IPS-11a (cell line): ENCODE measurements around the gene TBC1D2.

ENCODE experiments used
- H3K4me3 ChIP-seq: one replicate; pipeline ENCODE4 v1.5.1; 2013; ENCODE audit warnings: low read depth, low read length, control low read depth

Gene TBC1D2

GRCh38 chr9:98242426-98242825, 13.0 kb downstream of the TBC1D2 start:
- H3K4me3 ChIP-seq, result no peak overlapping the region

DNA sequence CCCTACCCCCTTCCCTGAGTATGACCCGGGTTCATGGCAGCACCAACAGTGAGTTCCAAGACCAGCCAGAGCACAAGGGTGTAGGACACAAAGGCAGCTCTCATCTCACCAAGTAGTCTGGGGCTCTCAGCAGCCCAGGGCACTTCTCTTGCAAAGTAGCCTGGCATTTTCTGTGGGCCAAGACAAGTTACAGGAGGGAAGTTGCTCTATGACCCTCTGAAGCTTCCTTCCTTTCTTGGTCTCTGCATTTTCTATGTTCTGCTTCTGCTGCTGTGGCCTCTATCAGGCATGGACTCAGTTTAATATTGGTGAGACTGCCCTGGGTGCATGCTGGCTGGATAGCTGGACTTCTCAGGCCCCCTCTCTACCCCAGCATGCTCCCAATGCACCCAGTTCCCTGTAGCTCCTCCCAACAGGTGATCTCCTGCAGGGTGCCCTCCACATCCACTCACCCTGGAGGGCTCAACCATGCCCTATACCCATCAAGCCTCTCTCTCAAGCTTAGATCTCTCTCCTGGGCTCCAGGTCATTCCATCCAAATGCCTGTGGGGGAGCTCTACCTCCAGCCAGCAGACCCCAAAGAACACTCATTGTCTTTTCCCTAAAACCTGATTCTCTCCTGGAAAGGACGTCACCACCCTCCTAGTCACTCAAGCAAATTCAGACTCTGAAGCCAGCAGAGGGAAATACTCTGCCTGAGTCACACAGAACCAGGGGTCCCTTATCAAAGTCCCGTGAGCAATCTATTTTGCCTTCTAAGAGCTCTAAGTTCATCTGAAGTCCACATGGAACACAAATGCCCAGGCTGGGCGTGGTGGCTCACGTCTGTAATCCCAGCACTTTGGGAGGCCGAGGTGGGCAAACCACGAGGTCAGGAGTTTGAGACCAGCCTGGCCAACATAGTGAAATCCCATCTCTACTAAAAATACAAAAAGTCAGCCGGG, 13.8 kb downstream of the TBC1D2 start:
- no peak overlapping the region for H3K4me3 ChIP-seq

DNA sequence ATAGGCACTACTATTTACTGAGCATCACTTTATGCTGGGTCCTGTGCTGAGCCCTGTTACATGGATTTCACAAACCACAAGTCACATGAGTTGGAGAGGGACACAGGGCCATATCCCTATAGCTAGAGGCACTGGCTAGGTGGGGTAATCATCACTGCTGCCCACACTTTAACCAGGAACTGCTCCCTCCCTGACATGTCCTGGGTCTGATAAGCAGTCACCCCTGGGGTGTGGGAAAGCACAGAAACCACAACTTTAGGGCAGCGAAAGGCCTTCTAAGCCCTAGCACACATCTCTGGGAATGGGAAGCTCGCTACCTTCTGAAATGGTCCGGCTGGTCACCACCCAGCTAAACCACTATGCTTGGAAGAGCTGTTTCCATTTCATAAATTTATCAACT, 15.0 kb downstream of the TBC1D2 start:
- no peak overlapping the region for H3K4me3 ChIP-seq

- H3K4me3 ChIP-seq, result no peak overlapping the region
These were observed 18.5 kb downstream of the TBC1D2 start for GRCh38 chr9:98236901-98237487.

- H3K4me3 ChIP-seq, result no peak overlapping the region
These were observed 20.3 kb downstream of the TBC1D2 start for GRCh38 chr9:98235126-98235525.

GRCh38 chr9:98234245-98234825, 21.1 kb downstream of the TBC1D2 start:
- H3K4me3 ChIP-seq, result no peak overlapping the region

DNA sequence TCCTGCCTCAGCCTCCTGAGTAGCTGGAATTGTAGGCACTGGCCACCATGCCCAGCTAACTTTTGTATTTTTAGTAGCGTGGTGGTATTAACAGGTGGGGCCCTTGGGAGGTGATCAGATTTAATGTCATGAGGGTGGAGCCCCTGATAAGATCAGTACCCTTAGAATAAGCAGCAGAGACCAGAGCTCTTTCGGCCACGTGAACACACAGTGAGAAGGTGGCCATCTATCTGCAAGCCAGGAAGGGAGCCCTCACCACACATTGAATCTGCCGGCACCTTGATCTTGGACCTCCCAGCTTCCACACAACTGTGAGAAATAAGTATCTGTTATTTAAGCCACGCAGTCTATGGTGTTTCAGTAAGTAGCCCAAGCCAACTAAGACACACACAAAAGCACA, 22.5 kb downstream of the TBC1D2 start:
- H3K4me3 ChIP-seq, result no peak overlapping the region

DNA sequence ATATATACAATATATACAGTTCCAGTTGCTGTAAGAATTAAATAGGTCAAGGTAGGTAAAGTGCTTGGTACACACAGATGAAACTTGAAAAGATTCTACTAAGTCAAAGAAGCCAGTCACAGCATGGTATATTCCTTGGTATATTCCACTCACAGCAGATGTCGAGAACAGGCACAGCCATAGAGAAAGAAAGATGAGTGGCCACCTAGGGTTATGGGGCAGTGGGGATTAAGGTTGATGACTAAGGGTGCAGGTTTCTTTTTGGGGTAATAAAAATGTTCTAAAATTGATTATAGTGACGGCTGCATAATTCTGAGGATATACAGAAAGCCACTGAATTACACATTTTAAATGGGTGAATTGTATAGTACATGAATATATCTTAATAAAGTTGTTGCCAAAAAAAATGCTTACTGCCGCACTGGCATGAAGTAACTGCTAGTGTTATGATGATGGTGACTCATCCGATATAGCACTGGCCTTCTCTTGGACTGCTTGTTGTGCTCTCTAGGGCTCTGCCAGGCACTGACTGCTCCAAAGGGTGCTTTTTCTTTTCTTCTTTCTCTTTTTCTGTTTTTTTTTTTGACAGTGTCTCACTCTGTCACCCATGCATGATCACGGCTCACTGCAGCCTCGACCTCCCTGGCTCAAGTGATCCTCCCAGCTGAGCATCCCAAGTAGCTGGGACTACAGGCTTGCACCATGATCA, 23.5 kb downstream of the TBC1D2 start:
- H3K4me3 ChIP-seq, result no peak overlapping the region

DNA sequence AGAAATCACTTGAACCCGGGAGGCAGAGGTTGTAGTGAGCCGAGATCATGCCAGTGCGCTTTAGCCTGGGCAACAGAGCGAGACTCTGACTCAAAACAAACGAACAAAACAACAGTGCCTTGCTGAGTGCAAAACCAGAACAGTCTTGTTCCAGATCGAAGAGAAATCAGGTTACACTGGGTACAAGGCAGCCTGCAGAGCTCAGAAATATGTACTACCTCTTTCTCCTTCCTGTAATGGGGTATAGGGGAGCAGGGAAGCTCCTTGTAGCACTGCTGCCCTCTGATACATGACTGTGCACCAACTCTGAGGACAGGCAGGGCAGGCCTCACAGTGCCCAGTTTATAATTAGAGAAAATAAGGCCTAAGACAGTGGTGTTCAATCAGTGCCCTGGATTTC, 24.7 kb downstream of the TBC1D2 start:
- H3K4me3 ChIP-seq, result no peak overlapping the region

DNA sequence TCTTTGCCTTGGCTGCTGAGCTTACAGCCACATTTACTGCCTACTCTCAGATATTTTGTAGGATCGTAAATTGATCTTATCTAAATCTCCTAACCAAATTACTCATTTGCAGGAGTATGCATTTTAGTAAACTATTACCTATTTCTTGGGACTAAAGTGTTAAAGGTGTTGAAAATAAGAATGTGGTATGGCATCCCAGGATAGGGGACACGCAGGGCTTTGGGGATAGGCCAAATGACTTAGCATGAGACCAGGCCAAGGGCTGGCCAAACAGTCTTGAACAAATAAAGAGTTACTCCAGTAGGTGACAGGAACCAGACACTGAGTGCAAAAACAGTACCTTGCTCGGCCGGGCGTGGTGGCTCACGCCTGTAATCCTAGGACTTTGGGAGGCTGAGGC, 25.1 kb downstream of the TBC1D2 start:
- H3K4me3 ChIP-seq, result no peak overlapping the region

DNA sequence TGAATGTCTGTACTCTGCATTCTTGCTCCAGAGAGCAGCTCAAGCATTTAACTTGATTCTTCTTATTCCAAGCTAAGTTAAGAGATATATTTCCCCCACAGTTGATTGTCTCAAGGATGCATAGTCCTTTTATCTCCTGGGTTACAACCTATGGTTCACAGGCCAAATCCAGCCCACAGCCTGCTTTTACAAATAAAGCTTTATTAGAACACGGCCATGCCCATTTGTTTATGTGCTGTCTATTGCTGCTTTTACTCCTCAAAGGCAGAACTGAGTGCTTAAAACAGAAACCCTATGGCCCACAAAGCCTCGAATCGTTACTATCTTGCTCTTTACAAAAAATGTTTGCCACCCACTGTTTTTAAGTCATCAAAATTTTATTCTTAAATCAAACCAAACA, 25.8 kb downstream of the TBC1D2 start:
- H3K4me3 ChIP-seq, result no peak overlapping the region

- no peak overlapping the region for H3K4me3 ChIP-seq
These were observed 26.4 kb downstream of the TBC1D2 start for GRCh38 chr9:98229090-98229395.

DNA sequence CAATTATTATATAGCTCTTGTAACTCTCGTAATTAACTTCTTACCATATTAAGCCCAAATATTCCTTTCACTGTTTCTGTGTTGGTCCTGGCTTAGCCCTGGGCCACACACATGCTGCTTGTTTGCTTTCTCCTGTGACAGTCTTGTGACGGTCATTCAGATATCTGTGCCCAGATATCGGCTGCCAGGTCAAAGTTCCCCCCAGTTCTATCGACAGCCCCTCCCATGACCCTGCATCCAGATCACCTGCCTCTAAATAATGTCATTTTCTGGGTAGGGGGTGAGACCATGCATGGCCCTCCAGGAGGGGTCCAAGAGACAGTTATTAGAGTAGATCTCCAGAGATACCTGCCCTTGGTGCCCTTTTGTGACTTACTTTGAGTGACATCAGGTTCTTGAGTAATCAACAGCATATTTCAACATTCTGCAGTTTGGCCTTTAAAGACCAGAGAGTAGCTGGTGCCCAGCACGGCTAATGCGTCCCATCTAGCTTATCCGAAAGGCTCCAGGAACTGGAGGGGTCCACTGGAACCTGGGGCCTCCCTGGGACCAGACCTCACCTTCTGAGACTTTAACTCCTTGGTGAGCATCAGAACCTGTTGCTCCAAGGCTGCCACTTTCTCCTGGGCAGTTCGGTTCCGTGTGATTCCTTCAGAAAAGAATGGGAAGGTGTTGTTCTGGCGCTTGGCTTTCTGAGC, 26.9 kb downstream of the TBC1D2 start:
- H3K4me3 ChIP-seq, result no peak overlapping the region

GRCh38 chr9:98227883-98228282, 27.6 kb downstream of the TBC1D2 start:
- H3K4me3 ChIP-seq, result no peak overlapping the region

DNA sequence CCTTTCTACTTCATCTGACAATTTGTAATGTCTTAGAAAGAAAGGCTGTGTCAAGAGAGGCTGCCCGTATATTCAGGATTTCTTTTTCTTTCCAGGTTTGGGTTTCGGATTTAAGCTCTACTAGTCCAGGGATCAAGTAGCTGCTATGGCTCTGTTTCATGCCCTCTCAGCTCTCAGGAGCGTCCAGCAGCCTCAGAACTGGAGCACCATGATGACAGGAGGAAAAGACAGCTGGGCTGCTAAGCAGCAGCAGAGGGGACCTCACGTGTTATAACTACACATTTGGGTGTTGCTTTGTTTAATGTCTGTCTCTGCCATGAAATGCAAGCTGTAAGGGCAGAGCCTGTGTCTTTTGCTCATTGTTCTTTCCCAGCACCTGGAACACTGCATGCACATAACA, 28.5 kb downstream of the TBC1D2 start:
- H3K4me3 ChIP-seq, result no peak overlapping the region

DNA sequence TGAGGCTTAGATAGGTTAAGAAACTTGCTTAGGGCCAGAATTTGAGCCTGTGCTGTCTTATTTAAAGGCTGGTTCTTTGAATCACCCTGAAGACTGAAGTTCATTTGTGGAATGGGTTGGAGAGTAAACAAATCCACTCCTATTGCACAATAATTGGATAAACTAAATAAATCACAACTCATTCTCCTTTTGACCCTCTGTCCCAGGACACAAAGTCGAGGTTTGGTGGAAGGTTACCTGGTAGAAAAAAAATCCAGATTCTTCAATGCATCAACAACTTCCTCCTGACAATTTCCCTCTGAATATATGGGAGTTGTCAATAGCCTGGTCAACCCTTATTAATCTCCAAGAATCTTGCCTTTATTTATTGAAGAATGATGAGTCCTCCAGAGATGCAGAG, 28.9 kb downstream of the TBC1D2 start:
- H3K4me3 ChIP-seq, result no peak overlapping the region

DNA sequence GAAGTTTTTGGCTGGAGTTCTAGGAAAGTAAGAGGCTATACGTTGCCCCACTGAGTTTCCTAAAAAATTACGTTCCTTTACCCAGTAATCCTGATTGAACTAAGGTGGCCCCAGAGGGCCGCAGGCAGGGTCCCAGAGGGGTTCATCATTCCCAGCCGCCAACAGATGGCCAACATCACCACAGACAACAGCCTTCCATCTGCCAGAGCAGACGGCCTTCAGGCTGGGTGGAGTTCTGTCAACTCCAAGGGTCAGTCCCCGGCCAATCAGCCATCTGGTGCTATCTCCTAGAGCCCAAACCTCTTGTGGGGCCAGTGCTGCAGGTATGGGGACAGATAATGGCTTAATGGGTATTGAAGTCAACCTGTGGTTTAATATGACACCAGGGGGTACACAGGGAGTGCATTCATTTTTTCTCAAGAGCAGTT, 30.4 kb downstream of the TBC1D2 start:
- no peak overlapping the region for H3K4me3 ChIP-seq

DNA sequence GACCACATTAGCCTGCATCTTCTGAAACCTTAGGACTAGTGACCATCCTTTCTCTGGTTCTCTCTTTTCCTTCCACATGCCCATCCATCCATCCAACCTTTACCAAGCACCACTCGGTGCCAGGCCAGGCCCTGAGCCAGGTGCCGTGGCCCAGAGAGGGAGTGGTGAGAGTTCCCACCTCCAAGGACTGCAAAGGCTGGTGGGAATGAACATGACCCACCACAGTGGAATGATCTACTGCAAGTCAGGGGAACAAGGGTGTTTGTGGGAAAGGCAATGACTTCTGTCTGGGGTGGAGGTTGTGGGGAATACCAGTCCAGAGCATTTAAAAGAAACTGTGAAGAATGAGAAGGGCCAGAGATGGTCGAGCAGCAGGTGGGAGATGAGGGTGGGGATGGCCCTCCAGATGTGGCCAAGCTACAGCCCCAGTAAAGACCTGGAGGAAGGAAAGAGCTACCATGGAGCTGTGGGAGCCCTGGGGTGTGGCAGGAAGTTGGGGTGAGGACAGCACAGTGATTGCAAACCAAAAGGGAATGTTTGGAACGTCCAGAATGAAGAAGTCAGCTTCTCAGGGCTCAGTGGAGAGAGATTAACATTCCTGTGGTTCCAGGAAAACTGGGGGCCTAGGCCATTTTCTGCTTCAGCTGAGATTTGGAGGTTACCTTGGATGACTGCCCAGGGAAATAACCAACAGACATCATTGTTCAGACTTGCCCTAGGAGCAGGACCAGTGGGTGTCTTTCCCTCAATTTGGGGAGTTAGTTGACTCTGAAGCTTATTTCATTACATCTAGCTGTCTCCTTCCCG, 32.4 kb downstream of the TBC1D2 start:
- no peak overlapping the region for H3K4me3 ChIP-seq

GRCh38 chr9:98220911-98221310, 34.5 kb downstream of the TBC1D2 start:
- no peak overlapping the region for H3K4me3 ChIP-seq

DNA sequence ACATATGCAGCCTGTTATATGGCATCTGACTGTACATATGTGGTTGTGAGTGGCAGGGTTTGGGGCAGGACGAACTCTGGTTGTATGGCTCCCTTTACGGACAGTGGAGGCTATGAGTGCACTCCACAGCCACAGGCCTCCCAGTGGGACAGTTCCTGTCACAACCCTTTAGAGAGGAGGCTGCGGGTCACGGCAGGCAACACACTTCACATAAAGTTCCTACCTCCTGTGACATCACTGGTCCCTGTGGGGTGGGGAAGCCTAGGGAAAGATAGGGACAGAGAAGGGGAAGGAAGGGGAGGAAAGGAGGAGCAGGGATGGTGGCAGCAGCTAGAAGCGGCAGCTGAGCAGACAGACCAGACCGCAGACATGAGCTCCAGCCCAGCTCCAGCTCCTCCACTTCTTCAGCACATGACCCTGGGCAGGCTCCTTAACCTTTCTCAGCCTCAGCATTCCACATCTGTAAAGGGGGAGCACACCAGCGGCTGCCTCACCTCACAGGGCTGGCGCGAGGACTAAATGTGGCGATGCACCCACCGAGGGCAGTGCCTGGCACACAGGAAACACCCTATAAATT, 35.6 kb downstream of the TBC1D2 start:
- H3K4me3 ChIP-seq, result no peak overlapping the region
